Central memory CD4-positive, alpha-beta T cell (primary cell): Measurements from ENCODE around the gene SYNC.
A peak's percentile ranks its signal among the peaks of the same experiment; 100 is the strongest.
"Not testable (repeated sequence)": the region's sequence is repeated elsewhere in the genome, so short reads cannot be mapped to it uniquely, and the experiment has no call there.

Experiments
- DNase-seq: peaks from one replicate; pipeline ENCODE4 v3.0.0; 2022

The SYNC gene

DNA sequence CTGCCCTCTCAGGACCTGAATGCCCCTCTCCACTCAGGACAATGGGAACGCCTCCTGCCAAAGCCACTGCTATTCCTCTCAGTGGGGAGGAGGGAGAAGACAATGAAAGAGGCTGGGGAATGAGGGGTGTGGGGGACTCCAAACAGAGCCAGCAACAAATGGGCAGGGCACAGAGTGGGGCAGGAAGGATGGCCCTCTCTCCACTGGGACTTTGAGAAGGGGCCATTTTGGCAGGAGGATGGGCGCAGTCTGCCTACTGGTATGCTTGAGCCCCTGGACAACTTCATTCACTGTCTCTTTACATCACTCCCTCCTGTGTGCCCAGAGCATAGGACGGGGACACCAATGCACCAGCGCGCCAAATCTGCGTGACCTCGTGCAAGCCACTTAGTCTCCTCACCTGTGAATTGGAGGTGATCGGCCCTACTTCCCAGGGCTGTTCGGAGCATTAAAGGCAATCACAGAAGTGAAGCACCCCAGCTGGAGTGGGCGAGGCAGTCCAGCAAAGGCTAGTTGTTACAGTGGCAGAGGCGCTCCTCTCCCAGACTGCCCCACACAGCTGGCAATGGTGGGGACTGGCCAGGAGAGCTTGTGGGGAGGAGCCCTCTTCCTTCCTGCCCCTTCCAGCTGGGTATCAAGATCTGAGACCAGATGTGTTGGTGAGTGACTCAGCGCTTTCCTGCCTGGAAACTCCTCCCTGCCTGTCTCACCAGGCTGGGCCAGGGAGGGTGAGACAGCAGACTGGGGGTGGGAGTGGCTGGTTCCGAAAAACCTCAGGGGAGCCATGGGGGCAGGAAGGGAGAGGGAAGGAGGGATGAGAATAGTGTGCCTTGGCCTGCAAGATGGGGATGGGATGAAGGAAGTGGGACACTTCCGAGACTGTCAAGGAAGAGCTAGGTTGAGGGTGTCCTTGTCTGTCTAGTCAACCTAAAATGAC lies 22.4 kb upstream of the SYNC start:
- no peak for DNase-seq

DNA sequence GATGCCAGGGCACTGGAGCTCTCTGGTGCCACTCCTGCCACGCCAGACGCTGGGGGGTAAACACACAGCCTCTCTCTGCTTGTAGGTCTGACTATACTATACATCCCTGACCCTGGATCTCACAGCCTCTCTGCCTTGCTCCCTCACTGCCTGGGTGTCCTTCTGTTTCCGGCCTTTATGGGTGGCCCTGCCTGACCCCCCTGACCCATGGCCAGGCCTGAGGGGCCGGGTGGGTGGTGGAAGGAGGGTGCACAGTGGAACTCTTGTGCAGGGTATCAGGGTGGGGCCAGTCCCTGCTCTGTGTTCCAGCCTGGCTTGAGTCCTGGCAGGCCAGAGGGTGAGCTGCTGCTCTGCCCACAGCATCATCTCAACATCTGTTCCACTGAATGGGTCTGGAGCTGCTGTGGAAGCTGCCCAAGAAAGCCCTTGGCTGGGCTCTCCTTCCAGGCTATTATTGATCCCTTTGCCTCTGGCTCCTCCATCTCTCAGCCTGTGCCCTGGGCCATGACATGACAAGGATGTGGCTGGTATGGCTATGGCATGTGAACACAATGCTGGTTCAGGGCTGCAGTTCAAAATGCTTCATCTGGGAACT lies 17.2 kb upstream of the SYNC start:
- no peak for DNase-seq

DNA sequence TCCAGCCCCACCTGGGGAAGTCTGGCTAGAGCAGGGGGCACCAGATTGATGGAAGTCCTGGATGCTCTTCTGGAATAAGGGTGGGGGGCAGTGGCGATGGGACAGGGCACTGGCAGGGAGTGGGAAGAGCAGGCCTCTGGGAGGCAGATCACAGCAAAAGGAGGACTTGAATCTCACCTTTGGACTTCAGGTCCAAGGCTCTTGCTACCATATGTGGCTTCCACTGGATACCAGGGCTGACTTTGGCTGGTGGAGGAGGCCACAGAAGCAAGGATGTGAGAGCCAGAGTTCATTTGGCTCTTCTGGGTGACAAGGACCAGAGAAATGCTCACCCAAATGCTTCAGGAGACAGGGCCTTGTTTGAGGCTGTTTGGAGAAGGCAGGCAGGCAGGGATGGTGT lies 16.0 kb upstream of the SYNC start:
- DNase-seq, result no peak

DNA sequence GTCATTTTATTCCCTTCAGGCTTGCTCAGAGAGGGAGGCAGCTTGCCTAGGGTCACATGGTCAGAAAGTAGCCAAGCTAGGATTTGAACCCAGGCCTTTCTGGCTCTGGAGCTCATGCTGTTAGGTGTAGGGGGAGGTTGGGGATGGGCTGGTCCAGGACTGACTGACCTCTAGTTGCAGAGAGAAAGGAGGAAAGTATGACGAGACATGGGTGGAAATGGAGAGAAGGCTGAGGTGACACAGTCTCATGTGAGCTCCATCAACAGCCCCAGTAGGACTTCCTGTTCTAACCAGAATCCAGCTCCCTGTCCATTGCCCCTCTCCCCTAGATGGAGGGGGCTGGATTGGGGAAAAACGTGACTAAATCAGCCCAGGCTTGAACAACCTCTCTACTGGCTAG lies 15.5 kb upstream of the SYNC start:
- no peak for DNase-seq

DNA sequence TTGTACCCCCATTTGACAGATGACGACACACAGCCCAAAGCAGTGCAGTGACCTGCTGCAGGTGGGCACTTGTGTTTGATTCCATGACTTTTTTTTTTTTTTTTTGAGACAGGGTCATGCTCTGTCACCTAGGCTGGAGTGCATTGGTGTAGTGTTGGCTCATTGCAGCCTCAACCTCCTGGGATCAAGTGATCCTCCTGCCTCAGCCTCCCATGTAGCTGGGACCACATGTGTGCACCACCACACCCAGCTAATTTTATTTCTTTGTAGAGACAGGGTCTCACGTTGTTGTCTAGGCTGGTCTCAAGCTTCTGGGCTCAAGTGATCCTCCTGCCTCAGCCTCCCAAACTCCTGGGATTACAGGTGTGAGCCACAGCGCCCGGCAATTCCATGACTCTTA lies 14.9 kb upstream of the SYNC start:
- no peak for DNase-seq

DNA sequence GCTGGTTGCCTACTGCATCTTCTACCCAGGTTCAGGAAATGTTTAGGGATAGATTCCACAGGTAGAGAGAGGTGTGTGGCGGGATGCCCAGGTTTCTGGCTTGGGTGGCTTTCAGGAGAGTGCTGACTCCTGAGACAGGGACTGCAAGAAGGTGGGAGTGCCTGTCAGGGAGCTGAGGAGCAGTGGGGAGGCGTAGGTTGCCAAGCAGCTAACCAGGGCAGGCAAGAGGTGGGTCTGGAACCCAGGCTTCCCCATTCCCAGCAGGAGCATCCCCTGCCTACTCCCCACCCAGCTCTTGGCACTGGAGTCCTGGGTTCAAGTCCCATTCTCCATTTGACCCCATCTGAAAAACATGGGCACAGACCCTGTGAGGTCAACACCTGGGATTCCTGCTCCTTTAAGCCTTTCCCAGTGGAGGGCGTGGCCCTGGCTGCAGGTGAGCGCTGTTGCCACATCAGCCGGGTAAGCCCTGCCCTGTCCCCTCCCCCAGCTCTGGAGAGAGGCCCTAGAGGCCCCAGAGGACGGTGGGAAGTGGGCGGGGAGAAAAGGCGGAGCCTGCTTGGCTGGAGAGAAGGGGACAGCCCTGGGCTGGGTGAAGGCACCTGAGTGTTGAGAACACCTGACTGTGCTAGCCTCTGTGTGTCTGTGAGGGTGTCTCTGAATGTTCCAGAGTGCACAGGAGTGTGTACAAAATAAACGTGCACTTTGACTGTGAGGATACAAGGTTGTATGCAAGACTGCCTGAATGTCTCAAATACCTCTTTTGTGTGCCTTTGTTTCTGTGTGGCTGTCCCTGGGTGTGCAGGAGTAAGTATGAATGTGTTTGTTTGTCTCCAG lies 14.0 kb upstream of the SYNC start:
- peak; percentile 9 for DNase-seq

DNA sequence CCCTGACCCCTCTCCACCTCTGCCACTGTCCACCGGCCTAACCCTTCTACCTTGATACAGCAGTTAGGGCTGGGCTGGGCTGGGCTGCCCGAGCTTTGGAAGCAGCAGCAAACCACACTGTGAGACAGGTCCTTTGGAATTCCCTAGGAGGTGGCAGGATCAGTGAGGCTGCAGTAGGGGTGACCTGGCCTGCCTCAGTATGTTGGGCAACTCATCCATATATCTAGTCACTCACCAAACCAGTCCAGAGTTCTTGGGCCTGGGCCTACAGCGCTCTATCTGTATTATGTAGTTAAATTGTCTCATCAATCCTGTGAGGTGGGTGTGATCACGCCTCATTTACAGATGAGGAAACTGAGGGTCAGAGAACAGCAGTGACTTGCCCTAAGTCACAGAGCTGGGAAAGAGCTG lies 13.3 kb upstream of the SYNC start:
- no peak for DNase-seq

DNA sequence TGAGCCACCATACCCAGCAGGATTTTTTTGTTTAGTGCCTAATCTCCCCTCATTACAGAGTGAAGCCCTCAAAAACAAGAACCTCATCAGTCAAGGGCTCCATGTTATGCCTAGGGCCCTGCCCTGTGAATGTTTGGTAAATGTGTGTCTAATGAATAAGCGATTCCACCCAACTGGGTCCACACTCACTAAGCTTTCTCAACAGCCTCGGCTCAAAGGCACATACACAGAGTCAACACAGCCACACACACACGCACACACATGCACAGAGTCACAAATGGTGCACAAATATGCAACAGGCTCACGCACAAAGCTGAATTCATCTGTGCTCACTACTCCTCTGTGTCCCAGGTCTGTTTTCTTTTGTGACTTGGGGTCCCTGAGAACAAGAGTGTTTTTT lies 11.7 kb upstream of the SYNC start:
- DNase-seq, result no peak

DNA sequence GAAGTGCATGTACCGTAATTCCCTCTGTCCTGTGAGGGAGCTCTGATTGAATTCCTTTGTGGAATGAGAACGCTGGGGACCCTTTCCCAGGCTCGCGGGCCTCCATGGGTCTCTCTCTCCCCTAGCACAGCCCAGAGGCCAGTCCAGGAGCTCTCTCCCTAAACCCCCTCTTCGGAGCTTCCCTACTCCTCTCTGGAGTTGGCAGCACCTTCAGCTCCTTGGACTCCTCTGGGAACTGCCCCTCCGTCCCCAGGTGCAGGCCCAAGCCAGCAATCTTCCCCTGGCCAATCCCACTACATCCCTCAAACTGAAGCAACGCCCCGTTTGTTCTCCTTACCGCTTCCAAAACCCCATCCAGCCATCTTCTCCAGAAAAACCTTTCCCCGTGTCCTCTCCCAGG lies 10.5 kb upstream of the SYNC start:
- no peak for DNase-seq

DNA sequence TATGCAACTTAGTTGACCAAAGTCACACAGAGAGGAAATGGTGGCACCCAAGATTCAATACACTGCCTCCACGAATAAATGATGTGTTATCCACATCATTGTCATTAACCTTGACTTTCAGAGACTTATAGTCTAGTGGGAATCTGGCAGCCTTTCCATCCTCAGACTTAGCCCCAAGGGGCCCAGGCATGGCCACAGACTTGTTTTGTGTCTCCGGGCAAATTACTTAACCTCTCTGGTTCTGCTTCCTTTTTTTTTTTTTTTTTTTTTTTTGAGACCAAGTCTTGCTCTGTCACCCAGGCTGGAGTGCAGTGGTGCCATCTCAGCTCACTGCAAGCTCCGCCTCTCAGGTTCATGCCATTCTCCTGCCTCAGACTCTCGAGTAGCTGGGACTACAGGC lies 8.7 kb upstream of the SYNC start:
- DNase-seq, result not testable (repeated sequence)

DNA sequence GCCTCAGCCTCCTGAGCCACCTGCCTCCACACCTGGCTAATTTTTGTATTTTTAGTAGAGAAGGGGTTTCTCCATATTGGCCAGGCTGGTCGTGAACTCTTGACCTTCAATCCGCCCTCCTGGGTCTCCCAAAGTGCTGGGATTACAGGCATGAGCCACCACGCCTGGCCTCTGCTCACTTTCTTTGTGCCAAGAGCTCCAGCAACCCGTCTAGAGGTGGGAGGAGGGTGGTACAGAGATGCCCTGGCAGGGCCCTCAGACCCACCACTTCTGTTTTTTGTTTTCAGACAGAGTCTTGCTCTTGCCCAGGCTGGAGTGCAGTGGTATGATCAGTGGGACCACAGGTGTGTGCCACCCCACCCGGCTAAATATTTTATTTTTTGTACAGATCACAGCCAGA lies 6.9 kb upstream of the SYNC start:
- no peak for DNase-seq

DNA sequence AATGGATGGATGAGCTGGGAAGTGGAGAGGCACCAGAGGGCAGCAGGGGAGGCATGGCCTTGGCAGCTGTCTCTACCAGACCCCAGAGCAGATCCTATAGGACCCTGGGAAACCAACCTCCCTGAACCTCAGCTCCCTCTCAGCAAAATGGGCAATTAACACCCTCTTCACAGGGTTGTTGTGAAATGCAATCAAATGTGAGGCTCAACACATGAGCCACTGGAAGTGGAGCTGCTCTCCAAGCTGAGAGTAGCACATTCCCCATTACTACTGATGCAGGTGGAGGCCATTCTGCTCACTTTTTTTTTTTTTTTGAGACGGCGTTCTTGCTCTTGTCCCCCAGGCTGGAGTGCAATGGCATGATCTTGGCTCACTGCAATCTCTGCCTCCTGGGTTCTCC lies 6.5 kb upstream of the SYNC start:
- no peak for DNase-seq

DNA sequence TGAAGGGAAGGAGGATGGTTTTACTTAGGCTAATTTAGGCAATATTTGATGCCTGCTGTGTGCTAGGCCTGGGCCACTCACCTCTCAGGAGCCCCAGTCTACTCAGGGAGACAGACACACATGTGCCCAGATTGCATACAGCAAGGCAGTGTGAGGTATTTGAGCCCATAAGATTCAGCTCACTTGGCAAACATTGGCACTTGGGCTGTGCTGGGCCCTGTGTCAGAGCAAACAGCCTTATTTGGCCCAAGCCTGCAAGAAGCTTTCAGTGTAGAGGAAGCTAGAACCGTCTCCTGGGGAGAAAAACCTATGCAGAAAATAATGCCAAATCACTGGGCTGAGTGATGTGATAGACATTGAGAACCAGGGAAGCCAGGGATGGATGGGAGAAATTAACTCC lies 3.9 kb upstream of the SYNC start:
- DNase-seq, result no peak

DNA sequence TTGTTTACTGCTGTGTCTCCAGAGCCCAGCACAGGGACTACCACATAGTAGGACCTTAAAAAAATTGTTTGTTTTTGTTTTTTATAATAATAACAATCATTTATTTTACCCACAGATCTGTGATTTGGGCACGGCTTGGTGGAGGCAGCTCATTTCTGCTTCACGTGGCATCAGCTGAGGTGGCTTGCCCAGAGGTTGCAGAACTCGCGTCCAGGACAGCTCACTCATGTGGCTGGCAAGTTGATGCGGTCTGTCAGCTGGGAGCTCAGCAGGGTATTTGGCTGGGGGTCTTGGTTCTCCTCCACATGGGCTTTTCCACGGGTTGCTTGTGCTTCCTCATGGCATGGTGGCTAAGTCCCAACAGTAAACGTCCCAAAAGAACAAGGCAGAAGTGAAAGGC lies 2.9 kb upstream of the SYNC start:
- DNase-seq, result no peak

DNA sequence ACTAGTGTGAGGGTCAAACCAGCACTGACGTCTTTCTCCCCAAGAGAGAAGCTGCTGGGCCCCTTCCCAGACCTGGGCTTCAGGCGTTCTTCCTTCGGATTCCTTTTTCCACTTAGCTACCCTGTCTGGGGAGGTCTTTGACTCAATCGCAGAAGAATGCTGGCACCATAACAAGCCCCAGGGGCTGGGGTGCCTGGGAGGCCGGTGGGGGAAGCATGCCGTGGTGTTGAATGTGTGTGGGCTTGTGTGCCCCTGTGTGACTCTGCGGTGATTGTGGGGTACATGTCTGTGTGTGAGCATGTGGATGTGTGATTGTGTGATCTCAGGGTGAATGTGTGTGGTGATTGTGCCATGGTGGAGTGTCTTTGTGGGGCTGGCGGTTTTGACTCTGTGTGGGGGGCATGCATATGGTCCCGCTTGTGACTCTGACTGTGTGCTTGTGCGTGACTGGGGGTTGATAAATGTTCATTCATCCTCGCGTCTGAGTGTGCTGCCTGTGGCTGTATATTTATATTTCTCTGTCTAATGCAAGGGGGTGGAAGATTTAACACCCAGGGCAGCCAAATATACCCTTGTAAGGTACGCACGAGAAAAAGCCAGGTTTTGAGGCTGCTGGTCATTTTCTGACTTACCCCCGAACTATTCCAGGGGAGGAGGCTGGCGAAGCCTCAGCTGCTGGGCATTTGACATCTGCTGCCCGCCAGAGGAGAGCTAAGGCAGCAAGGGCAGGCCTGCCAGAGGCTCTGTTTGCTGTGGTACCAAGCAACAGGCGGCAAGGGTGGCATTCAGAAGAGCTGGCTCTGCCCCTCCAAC lies 1.1 kb upstream of the SYNC start:
- DNase-seq, result no peak

DNA sequence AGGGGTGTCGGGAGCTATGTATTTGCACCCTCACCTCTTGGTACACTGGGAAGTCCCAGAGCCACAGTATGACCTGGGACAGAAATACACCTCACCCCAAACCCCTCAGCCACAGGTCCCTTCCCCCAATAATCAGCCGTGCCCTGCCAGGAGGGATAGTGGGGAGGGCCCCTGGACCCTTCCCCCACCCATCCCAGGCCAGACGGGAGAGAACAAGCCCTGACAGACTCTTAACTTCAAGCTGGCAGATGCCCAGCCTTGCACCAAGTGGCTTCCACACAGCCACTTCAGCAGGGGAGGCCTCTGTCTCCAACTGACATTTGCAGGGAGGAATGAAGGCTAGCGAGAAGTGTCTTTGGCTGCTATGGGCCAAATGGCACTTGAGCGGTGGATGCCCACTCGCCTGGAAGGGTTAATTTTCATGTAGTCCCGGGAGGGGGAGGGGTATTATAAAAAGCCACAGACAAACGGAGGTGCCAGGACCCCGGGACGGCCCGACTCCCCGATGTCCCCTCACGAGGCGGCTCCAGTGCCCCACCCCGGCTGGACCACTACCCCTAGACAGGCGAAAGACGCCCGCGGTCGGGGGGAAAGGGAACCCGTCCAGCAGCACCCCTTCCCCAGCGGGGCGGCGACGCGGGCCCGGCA lies 495 bp downstream of the SYNC start:
- DNase-seq, result no peak

DNA sequence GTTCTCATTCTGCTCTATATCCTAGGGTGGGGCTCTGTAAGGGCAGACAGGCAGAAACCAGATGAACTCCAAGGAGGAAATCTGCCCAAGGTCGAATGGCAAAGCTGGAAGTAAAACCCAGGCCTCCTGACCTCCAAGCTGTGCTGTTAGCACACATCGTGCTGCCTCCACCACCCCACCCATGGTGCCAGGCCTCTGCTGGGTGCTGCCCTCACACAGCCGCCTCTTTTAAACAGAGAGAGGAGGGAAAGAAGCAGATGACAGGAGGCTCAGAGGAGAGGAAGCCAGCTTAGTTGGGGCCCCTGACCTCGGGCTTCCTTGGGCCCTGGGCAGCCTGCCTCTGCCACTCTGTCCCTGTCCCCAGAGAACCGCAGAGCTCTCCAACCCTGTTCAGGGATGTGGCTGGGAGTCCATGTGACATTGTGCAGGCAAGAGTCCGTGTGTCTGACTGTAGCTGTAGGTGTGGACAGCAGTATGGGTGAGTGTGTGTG lies 1.1 kb downstream of the SYNC start:
- DNase-seq, result no peak

DNA sequence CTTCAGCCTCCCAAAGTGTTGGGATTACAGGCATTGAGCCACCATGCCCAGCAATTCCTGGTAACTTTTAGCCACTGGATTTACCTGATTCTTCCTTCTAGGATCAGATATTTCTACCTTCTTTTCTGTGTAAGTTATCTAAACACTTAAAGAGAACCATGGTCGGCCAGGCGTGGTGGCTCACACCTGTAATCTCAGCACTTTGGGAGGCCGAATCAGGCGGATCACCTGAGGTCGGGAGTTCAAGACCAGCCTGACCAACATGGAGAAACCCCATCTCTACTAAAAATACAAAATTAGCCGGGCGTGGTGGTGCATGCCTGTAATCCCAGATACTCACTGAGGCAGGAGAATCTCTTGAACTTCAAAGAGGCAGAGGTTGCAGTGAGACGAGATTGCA lies 5.6 kb downstream of the SYNC start:
- not testable (repeated sequence) for DNase-seq

DNA sequence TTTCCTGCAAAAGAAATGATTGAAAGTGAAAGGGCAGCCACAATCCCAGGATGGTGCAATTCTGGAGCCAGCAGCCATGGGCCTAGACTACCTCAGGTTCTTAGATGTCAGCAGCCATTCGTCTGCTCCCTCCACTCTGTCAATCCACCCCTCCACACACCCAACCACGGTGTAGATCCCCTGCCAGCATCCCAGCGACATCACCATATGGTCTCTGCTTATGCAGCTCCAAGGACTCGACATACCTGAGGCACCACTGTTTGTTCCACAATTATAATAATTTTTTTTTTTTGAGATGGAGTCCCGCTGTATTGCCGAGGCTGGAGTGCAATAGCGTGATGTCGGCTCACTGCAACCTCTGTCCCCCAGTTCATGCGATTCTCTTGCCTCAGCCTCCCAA lies 6.5 kb downstream of the SYNC start:
- DNase-seq, result no peak

DNA sequence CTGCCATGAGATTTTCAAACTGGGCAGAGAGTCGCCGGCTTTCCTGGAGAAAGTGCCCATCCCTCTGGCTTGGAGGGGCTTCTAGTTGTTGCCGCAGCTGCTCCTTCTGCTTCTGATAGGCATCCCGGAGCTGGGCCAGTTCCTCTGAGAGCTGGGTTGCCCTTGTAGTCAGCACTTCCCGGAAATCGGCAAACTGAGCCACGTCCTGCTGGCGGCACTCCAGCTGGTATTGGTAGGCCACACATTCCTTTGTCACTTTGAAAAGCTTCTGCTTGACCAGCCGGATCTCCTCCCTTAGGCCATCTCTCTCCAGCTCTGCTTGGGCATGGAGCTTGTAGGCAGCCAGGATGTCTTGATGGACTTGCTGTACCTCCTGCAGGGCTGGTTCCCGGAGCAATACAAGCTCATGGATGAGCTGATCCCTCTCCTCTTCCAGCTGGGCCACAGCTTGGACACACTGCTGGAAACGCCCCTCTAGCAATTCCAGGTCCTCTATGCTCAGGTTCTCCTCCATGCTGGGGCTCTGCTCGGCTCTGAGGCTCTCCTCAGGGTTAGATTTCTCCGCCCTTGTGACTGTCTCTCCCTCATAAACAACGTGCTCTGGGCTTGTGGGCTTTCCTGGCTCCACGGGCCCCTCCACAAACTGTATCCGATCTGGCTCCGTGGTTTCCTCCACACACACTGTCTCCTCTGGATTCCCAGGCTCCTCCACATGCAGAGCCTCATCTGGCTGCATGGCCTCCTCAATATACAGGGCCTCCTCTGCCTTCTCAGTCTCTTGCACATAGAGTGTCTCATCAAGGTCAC lies 7.3 kb downstream of the SYNC start:
- no peak for DNase-seq
